ENCODE measurements around the gene EXOC4.

Gene EXOC4

GRCh38 chr7:133434246-133434865 is 181.5 kb downstream of the EXOC4 start:
- no peak for ATAC-seq (replicated peaks)
- peak in 1 of 3 experiments; percentile 16 for DNase-seq
- peaks cover 5 to 20% of the 10 kb centered on the region in 2 donors for H3K4me1 Mint-ChIP-seq (ENCODE audit: low read depth in 2 of 2)
- H3K27me3 Mint-ChIP-seq, result no peaks in the 10 kb centered on the region
- H3K9me3 Mint-ChIP-seq, result no peaks in the 10 kb centered on the region
- peak overlapping the region in 1 of 2 donors; percentile 67 for H3K27ac Mint-ChIP-seq
- no peak overlapping the region for H3K4me3 Mint-ChIP-seq
- peaks cover 5% of the 10 kb centered on the region for H3K36me3 Mint-ChIP-seq (ENCODE audit: insufficient read depth)

DNA sequence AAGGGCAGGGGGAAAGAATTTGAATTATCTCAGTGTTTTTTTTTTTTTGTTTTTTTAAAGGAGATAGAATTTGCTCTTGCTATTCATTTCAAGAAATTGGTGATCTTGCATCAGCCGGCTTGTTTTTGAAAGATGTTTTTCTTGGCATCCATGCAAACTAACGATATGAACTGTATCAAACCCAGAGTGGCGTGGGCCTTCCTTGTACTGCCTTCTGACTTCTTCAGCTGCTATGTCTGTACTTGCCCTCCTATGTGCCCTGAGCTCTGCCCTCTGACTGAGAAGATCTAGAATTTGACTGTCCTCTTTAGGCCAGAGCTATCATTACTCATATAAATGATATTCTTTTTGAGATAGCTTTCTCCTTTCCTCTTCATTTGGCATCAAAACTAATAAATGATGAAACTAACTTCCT is 183.1 kb downstream of the EXOC4 start:
- Mint-ChIP-seq H3K9me3 (no peaks in the 10 kb centered on the region), H3K36me3 (ENCODE audit: insufficient read depth) (no peaks in the 10 kb centered on the region), H3K27ac (peak overlapping the region in 1 of 2 donors; percentile 23), H3K4me1 (ENCODE audit: low read depth in 2 of 2) (peaks cover 4 to 20% of the 10 kb centered on the region in 2 donors), H3K27me3 (no peaks in the 10 kb centered on the region), H3K4me3 (no peak overlapping the region)
- no peak for ATAC-seq (replicated peaks)
- no peak for DNase-seq

DNA sequence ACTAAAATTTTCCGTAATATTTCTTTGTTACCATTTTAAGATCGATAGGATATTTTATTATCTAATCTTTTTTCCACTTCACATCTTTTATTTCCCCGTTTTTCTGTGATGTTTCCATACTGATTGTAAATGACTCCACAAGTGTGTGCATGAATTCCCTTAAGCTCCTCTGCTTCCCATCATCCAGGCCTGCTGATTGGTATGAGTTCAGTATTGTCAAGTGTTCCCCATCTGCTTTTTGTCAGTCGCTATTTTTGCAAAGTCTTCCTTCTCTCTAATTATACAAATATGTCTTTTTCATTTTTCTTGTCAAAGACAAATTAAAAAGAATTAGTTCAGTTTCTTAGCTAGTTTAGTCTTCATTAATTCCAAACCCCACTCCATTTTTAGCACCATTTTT is 184.7 kb downstream of the EXOC4 start:
- H3K36me3 Mint-ChIP-seq (ENCODE audit: insufficient read depth), result no peaks in the 10 kb centered on the region
- no peak overlapping the region for H3K27ac Mint-ChIP-seq
- ATAC-seq (replicated peaks) (no peak), DNase-seq (no peak)
- H3K4me3 Mint-ChIP-seq, result no peak overlapping the region
- H3K4me1 Mint-ChIP-seq (ENCODE audit: low read depth in 2 of 2), result peaks cover 4 to 17% of the 10 kb centered on the region in 2 donors
- no peaks in the 10 kb centered on the region for H3K9me3 Mint-ChIP-seq
- no peaks in the 10 kb centered on the region for H3K27me3 Mint-ChIP-seq

DNA sequence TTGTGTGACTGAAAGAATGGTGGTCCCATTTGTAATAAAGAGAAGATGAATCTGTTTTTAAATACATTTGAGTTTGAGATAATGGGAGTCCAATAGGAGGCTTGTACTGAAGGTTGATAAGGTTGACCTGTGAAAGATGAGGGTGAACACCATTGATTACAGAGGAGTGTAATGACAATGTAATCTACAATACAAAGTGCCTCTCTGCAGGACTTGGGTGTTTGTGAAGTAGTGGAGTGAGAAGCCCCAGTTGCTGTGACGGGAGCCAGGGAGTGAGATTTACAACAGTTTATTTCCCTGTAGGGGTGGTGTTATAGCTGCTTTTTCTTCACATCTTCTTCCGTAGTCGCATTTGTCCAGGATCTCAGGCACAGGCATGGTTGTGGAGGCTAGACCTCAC is 189.9 kb downstream of the EXOC4 start:
- no peak for DNase-seq
- H3K27ac Mint-ChIP-seq, result no peak overlapping the region
- no peaks in the 10 kb centered on the region for H3K27me3 Mint-ChIP-seq
- peaks cover under 1 to 5% of the 10 kb centered on the region in 2 donors for H3K4me1 Mint-ChIP-seq (ENCODE audit: low read depth in 2 of 2)
- no peaks in the 10 kb centered on the region for H3K9me3 Mint-ChIP-seq
- H3K36me3 Mint-ChIP-seq (ENCODE audit: insufficient read depth), result no peaks in the 10 kb centered on the region
- no peak overlapping the region for H3K4me3 Mint-ChIP-seq
- ATAC-seq (replicated peaks), result no peak

GRCh38 chr7:133445617-133446016 is 192.7 kb downstream of the EXOC4 start:
- no peak overlapping the region for H3K27ac Mint-ChIP-seq
- no peak for ATAC-seq (replicated peaks)
- H3K27me3 Mint-ChIP-seq, result no peaks in the 10 kb centered on the region
- DNase-seq, result no peak
- H3K36me3 Mint-ChIP-seq (ENCODE audit: insufficient read depth), result peaks cover under 1% of the 10 kb centered on the region
- H3K4me3 Mint-ChIP-seq, result no peak overlapping the region
- no peaks in the 10 kb centered on the region for H3K9me3 Mint-ChIP-seq
- H3K4me1 Mint-ChIP-seq (ENCODE audit: low read depth in 2 of 2), result peaks cover 5 to 9% of the 10 kb centered on the region in 2 donors

DNA sequence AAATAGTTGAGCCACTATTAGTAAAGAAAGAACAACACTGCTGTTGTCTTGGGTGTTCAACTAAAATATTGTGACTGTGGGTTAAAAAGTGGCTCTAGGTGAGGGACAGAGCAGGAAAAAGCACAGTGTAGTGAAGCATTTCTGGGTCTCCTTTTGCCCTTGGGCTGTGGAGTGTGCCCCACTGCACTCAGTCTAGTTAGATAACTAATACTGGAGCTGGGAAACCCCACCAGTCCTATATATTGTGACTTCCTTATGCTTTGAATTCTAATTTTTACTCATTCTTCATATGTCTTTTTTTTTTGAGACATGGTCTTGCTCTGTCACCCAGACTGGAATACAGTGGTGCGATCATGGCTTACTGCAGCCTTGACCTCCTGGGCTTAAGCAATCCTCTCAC is 195.1 kb downstream of the EXOC4 start:
- no peak overlapping the region for H3K27ac Mint-ChIP-seq
- no peak overlapping the region for H3K4me3 Mint-ChIP-seq
- peaks cover 3% of the 10 kb centered on the region for H3K36me3 Mint-ChIP-seq (ENCODE audit: insufficient read depth)
- DNase-seq, result no peak
- no peak for ATAC-seq (replicated peaks)
- no peaks in the 10 kb centered on the region for H3K9me3 Mint-ChIP-seq
- peaks cover 6 to 20% of the 10 kb centered on the region in 2 donors for H3K4me1 Mint-ChIP-seq (ENCODE audit: low read depth in 2 of 2)
- H3K27me3 Mint-ChIP-seq, result no peaks in the 10 kb centered on the region

DNA sequence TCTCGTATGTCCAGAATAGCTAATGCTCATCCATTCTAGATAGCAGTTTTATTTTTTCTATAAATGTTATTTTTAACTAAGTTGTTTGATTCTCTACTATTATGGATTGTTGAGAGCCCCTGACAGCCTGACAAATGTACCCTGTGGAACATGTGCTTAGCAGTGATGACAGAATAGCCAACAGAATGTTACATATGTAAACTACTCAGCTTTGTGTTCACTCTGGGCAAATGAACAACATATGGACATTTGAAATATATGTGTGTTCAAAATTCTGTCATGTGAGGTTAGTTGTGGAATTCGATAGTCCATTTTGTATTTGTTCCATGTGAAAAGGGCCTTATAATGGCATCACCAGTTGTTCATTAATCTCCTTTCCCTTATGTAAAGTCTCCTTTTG is 199.7 kb downstream of the EXOC4 start:
- H3K9me3 Mint-ChIP-seq, result no peaks in the 10 kb centered on the region
- no peak overlapping the region for H3K4me3 Mint-ChIP-seq
- no peaks in the 10 kb centered on the region for H3K27me3 Mint-ChIP-seq
- peaks cover 3% of the 10 kb centered on the region for H3K36me3 Mint-ChIP-seq (ENCODE audit: insufficient read depth)
- peaks cover 5 to 20% of the 10 kb centered on the region in 2 donors for H3K4me1 Mint-ChIP-seq (ENCODE audit: low read depth in 2 of 2)
- ATAC-seq (replicated peaks), result no peak
- H3K27ac Mint-ChIP-seq, result no peak overlapping the region
- DNase-seq, result no peak

DNA sequence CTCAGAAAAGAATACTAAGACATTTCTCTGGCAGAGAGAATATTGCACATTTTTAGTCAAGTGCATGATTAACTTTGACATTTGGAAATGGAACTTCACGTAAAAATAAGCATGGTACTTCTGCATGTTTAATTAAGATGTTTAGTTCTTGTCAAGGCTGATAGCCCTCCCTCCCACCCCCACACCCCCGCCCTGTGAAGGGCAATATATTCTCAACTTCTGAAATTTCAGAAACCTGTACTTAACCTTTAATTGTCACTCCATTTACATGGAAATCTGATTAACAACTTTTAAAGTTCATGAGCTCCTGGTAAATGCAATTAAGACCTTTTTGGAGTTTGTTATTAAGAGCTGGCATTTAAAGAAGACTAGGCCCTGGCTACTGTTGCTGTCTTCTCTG is 205.8 kb downstream of the EXOC4 start:
- Mint-ChIP-seq H3K36me3 (ENCODE audit: insufficient read depth) (peaks cover 2% of the 10 kb centered on the region), H3K27me3 (no peaks in the 10 kb centered on the region), H3K4me3 (no peak overlapping the region), H3K9me3 (no peaks in the 10 kb centered on the region), H3K4me1 (ENCODE audit: low read depth in 2 of 2) (peaks cover 2 to 4% of the 10 kb centered on the region in 2 donors), H3K27ac (no peak overlapping the region)
- no peak for ATAC-seq (replicated peaks)
- DNase-seq, result no peak

GRCh38 chr7:133461421-133461820 is 208.5 kb downstream of the EXOC4 start:
- no peak overlapping the region for H3K4me3 Mint-ChIP-seq

GRCh38 chr7:133475655-133476054 is 222.8 kb downstream of the EXOC4 start:
- Mint-ChIP-seq H3K4me1 (ENCODE audit: low read depth in 2 of 2) (peaks cover 10 to 22% of the 10 kb centered on the region in 2 donors), H3K4me3 (no peak overlapping the region), H3K9me3 (no peaks in the 10 kb centered on the region), H3K36me3 (ENCODE audit: insufficient read depth) (peaks cover 3% of the 10 kb centered on the region), H3K27ac (no peak overlapping the region), H3K27me3 (no peaks in the 10 kb centered on the region)
- DNase-seq (no peak), ATAC-seq (replicated peaks) (no peak)

More at GRCh38 chr7:133461421-133461820, 208.5 kb downstream of the EXOC4 start:
- H3K36me3 Mint-ChIP-seq (ENCODE audit: insufficient read depth), result peaks cover 2% of the 10 kb centered on the region
- peaks cover 0 to 2% of the 10 kb centered on the region in 2 donors for H3K9me3 Mint-ChIP-seq
- no peaks in the 10 kb centered on the region for H3K27me3 Mint-ChIP-seq
- DNase-seq, result no peak
- H3K4me1 Mint-ChIP-seq (ENCODE audit: low read depth in 2 of 2), result peaks cover 2 to 4% of the 10 kb centered on the region in 2 donors
- ATAC-seq (replicated peaks), result no peak
- no peak overlapping the region for H3K27ac Mint-ChIP-seq

GRCh38 chr7:133477791-133478190 is 224.9 kb downstream of the EXOC4 start:
- Mint-ChIP-seq H3K9me3 (no peaks in the 10 kb centered on the region), H3K27me3 (no peaks in the 10 kb centered on the region), H3K27ac (peak overlapping the region in 1 of 2 donors; percentile 38), H3K36me3 (ENCODE audit: insufficient read depth) (peaks cover 7% of the 10 kb centered on the region), H3K4me1 (ENCODE audit: low read depth in 2 of 2) (peaks cover 26 to 42% of the 10 kb centered on the region in 2 donors), H3K4me3 (no peak overlapping the region)
- DNase-seq, result no peak
- no peak for ATAC-seq (replicated peaks)

GRCh38 chr7:133478591-133479135 is 225.8 kb downstream of the EXOC4 start:
- ATAC-seq (replicated peaks), result no peak
- no peak for DNase-seq
- Mint-ChIP-seq H3K27me3 (no peaks in the 10 kb centered on the region), H3K9me3 (no peaks in the 10 kb centered on the region), H3K36me3 (ENCODE audit: insufficient read depth) (peaks cover 7% of the 10 kb centered on the region), H3K4me3 (peak overlapping the region in 1 of 2 donors; percentile 35), H3K4me1 (ENCODE audit: low read depth in 2 of 2) (peaks cover 31 to 48% of the 10 kb centered on the region in 2 donors), H3K27ac (peak overlapping the region; percentile 41 to 79)

DNA sequence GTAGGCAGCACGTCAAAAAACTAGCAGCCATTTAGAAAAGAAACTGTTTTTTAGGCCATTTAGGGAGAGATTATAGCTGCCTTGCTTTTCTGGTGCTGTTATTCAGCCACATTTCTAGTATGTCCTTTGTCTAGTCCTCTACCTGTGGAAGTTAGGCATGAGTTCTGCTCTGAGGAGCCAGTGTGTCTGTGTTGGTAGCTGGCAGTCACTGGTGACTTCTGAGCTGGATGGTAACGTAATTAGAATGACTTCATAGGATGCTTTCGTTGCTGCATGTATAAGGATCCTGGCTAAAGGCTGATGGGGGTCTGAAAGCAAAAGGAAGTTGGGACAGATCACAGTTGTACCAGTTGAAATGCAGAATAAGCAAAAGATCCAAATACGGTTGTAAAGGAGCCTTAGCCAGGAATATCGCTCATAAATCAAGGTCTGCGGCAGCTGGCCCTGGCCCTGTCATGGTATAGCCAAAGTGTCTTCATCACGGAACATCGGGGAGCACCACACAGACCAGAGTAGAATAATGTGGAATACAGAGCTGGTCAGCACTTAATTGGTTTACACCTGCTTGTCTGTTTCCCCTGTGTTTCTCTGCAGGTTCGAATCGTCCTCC is 226.7 kb downstream of the EXOC4 start:
- Mint-ChIP-seq H3K4me3 (peak overlapping the region; percentile 0 to 35), H3K4me1 (ENCODE audit: low read depth in 2 of 2) (peaks cover 38 to 52% of the 10 kb centered on the region in 2 donors), H3K27me3 (no peaks in the 10 kb centered on the region), H3K27ac (peak overlapping the region; percentile 41 to 79), H3K9me3 (no peaks in the 10 kb centered on the region), H3K36me3 (ENCODE audit: insufficient read depth) (peaks cover 7% of the 10 kb centered on the region)
- no peak for ATAC-seq (replicated peaks)
- DNase-seq, result no peak

DNA sequence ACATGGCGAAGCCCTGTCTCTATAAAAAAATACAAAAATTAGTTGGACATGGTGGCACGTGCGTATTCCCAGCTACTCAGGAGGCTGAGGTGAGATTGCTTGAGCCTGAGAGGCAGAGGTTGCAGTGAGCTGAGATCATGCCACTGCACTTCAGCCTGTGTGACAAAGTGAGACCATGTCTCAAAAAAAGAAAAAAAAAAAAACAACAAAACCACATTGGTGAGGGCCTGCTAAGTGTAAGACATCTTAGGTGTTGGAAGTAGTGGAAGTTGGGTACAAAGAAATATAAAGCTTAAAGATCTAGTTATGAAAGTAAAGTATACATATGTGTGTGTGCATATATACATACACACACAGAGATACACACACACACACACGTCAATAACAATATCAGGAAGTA is 228.0 kb downstream of the EXOC4 start:
- H3K27ac Mint-ChIP-seq, result peak overlapping the region; percentile 67 to 85
- H3K4me1 Mint-ChIP-seq (ENCODE audit: low read depth in 2 of 2), result peaks cover 42 to 60% of the 10 kb centered on the region in 2 donors
- H3K27me3 Mint-ChIP-seq, result no peaks in the 10 kb centered on the region
- ATAC-seq (replicated peaks) (peak; percentile 46), DNase-seq (no peak)
- H3K36me3 Mint-ChIP-seq (ENCODE audit: insufficient read depth), result peaks cover 11% of the 10 kb centered on the region
- peak overlapping the region; percentile 54 to 59 for H3K4me3 Mint-ChIP-seq
- H3K9me3 Mint-ChIP-seq, result no peaks in the 10 kb centered on the region
